NT2/D1 (cell line): ENCODE measurements around the gene EHBP1L1.

Experiments
- DNase-seq: peaks from one replicate; pipeline ENCODE4 v3.0.0-alpha.2; 2011; ENCODE audit warnings: low read depth, low spot score
- H3K27me3 ChIP-seq: 2 replicates; pipeline ENCODE4 v1.6.0; 2011; ENCODE audit warnings: mild to moderate bottlenecking; ENCODE audit not compliant: insufficient read length, insufficient read depth
- H3K36me3 ChIP-seq: 2 replicates; pipeline ENCODE4 v1.6.1; 2011; ENCODE audit warnings: mild to moderate bottlenecking, low read length, mixed read lengths; ENCODE audit not compliant: insufficient read depth, insufficient read length
- H3K4me1 ChIP-seq: 2 replicates; pipeline ENCODE4 v1.5.1; 2011; ENCODE audit not compliant: insufficient read depth, insufficient read length
- H3K4me3 ChIP-seq: 2 replicates; pipeline ENCODE4 v1.5.1; 2011; ENCODE audit warnings: low read depth; ENCODE audit not compliant: insufficient read length
- H3K9ac ChIP-seq: 2 replicates; pipeline ENCODE4 v1.6.0; 2011; ENCODE audit warnings: low read depth; ENCODE audit not compliant: insufficient read length
- H3K9me3 ChIP-seq: 2 replicates; pipeline ENCODE4 v1.5.1; 2011; ENCODE audit warnings: mild to moderate bottlenecking, low read length; ENCODE audit not compliant: insufficient read depth
- SUZ12 ChIP-seq: IDR thresholded peaks from 2 replicates; pipeline ENCODE4 v1.6.1; 2011; ENCODE audit not compliant: insufficient read length, insufficient read depth; ENCODE audit errors: extremely low read depth
- YY1 ChIP-seq: IDR thresholded peaks from 2 replicates; pipeline ENCODE4 v1.6.1; 2011; ENCODE audit not compliant: insufficient read length, insufficient read depth
- ZNF274 ChIP-seq: IDR thresholded peaks from 2 replicates; pipeline ENCODE4 v1.6.1; 2011; ENCODE audit warnings: mild to moderate bottlenecking, low read depth, low read length

EHBP1L1 gene

GRCh38 chr11:65639623-65640482 is 64.0 kb downstream of the EHBP1L1 start:
- no peak for TF ChIP-seq ZNF274
- TF ChIP-seq SUZ12: no peak
- TF ChIP-seq YY1: no peak
- Histone ChIP-seq H3K36me3 (peaks cover 53% of the 10 kb centered on the region), H3K9ac (peak overlapping the region; percentile 44), H3K4me3 (no peak overlapping the region), H3K27me3 (no peaks in the 10 kb centered on the region), H3K4me1 (peaks cover 40% of the 10 kb centered on the region), H3K9me3 (no peaks in the 10 kb centered on the region)
- no peak for DNase-seq

- H3K4me1 ChIP-seq: peaks cover 37% of the 10 kb centered on the region
- peak overlapping the region; percentile 42 for H3K9ac ChIP-seq
- H3K27me3 ChIP-seq: no peaks in the 10 kb centered on the region
- peaks cover 53% of the 10 kb centered on the region for H3K36me3 ChIP-seq
- no peak for DNase-seq
- TF ChIP-seq SUZ12: no peak
- TF ChIP-seq ZNF274: no peak
- TF ChIP-seq YY1: no peak
- H3K9me3 ChIP-seq: no peaks in the 10 kb centered on the region
- H3K4me3 ChIP-seq: no peak overlapping the region
These were observed 64.8 kb downstream of the EHBP1L1 start for GRCh38 chr11:65640483-65641296.

GRCh38 chr11:65641297-65642013 is 65.6 kb downstream of the EHBP1L1 start:
- Histone ChIP-seq H3K36me3 (peaks cover 52% of the 10 kb centered on the region), H3K4me1 (peaks cover 34% of the 10 kb centered on the region), H3K4me3 (no peak overlapping the region), H3K9ac (peak overlapping the region; percentile 42), H3K9me3 (no peaks in the 10 kb centered on the region), H3K27me3 (no peaks in the 10 kb centered on the region)
- no peak for DNase-seq
- no peak for TF ChIP-seq SUZ12
- TF ChIP-seq YY1: no peak
- TF ChIP-seq ZNF274: no peak
